NB4 (cell line): ENCODE results near the gene RAB23.

Source experiments
- CTCF ChIP-seq: IDR thresholded peaks from one replicate; pipeline ENCODE4 v1.5.1; 2012; ENCODE audit warnings: low read depth, low read length
- POLR2A ChIP-seq: IDR thresholded peaks from 2 replicates; pipeline ENCODE4 v1.6.1; 2011; ENCODE audit warnings: mild to moderate bottlenecking; ENCODE audit not compliant: insufficient read length; ENCODE audit errors: extremely low read depth

- TF ChIP-seq POLR2A (no peak), CTCF (no peak)
Measured at GRCh38 chr6:57217270-57217669, 4.8 kb downstream of the RAB23 start.
